ENCODE results near the gene FGFR1OP2.

GRCh38 chr12:26966842-26967241 is 28.6 kb downstream of the FGFR1OP2 start:
- TF ChIP-seq SIN3A (IDR thresholded peaks at IDR 0.05; ENCODE audit: borderline replicate concordance, insufficient read depth, low read length) (no peak), POLR2AphosphoS5 (IDR thresholded peaks at IDR 0.05; ENCODE audit: low read depth, low read length) (no peak), TAF1 (IDR thresholded peaks at IDR 0.05; ENCODE audit: borderline replicate concordance, insufficient read depth, low read length) (no peak)
